Fibroblast of skin of scalp (primary cell): Measurements from ENCODE around the gene POLE.
"Not testable (repeated sequence)": the region's sequence is repeated elsewhere in the genome, so short reads cannot be mapped to it uniquely, and the experiment has no call there.

ENCODE experiments used
- DNase-seq: peaks from one replicate; pipeline ENCODE4 v3.0.0-alpha.2; 2013

Gene POLE

GRCh38 chr12:132611620-132612019 lies 75.5 kb downstream of the POLE start:
- DNase-seq = no peak

GRCh38 chr12:132610866-132611602 lies 76.1 kb downstream of the POLE start:
- no peak for DNase-seq

- DNase-seq = peak; percentile 76
Measured at GRCh38 chr12:132610051-132610759, 76.9 kb downstream of the POLE start, which contains the start of gene LRCOL1. Gene LRCOL1 (minus strand): TSS chr12:132610582. CDS start chr12:132606251, 4,331 bp downstream.

DNA sequence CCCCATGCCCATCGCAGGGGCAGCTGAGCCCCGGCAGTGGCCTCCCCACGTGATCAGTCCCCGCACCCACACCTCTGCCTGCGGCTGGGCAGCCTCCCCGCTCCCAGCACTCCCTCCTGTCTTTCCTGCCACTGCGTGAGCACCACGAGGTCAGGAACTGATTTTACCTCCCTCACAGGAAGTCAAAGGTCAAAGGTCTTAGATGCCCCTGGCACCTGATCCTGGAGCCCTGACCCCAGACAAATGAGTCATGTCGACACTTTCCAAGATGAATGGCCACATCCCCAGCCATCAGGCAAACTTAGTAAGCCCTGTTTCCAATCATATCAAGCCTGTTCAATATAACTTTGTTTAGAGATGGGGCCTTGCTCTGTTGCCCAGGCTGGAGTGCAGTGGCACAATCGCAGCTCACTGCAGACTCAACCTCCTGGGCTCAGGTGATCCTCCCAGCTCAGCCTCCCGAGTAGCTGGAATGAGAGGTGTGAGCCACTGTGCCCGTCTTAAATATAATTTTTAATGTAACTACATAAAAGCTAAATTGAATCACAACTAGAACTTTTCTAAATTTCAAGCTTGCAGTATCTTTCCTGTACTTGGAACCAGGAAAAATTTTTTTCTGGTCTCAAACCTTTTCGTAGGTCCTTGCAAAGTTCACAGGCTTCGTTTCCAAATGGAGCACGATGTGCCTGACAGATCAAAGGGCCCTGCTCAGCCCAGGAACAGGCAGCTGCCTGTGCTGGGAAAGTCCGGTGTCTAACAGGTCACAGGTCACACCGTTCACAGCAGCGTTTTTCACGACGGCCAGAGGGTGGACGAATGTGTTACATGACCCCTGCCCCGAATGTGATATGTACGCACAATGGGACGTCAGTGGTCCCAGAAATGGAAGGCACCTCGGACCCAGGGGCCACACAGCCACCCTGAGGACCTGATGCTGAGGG lies 78.6 kb downstream of the POLE start:
- DNase-seq = no peak

DNA sequence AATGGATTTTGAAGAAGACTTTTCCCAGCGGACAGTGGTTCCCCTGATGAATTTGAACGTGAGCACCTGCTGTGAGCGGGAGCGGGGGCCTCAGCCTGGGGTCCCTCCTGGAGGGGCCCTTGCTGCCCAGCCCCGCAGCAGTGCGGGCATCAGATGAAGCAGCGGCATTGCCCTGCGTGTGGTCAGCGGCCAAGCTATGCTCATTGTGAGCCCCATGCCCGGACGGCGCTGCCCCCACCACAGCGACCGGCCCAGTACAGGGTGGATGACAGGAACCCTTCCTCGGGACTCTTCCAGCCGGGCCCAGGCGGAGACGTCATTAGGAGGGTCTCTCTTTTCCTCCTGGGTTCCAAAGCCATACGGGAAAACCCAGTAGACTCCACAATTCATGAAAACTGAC lies 80.2 kb downstream of the POLE start:
- no peak for DNase-seq

DNA sequence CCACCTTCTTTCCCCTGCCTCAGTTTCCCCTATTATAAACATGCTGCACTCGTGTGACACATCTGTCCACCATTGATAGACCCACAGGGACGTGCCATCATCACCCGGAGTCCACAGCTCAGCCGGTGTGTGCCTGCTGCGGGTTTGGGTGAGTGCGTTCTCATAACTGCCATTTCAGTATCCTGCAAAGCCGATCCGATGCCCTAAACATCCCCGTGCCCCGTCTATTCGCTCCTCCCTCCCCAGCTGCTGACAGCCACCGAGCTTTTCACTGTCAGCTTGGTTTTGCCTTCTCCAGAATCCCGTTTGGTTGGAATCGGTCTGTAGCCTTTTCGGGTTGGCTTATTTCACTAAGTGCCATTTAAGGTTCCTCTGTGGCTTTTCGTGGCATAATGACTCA lies 80.7 kb downstream of the POLE start:
- no peak for DNase-seq

DNA sequence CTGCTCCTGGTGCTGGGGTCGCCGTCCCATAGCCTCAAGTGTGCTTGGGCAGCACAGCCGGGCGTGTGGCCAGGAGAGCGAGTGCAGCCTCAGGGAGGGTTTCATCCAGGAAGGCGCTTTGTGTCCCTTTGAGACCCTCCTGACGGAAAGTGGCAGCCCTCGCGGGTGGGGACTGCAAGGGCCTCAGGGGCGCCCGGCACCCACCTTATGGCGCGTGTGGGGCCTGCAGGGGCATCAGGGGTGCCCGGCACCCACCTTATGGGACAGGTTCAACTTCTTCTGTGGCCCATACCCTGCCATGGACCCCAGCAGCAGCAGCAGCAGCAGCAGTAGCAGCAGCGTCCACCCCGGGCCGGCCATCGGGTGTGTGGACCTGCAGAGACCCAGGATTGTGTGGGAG lies 81.2 kb downstream of the POLE start:
- no peak for DNase-seq

GRCh38 chr12:132604668-132605441 lies 82.3 kb downstream of the POLE start:
- DNase-seq = no peak

DNA sequence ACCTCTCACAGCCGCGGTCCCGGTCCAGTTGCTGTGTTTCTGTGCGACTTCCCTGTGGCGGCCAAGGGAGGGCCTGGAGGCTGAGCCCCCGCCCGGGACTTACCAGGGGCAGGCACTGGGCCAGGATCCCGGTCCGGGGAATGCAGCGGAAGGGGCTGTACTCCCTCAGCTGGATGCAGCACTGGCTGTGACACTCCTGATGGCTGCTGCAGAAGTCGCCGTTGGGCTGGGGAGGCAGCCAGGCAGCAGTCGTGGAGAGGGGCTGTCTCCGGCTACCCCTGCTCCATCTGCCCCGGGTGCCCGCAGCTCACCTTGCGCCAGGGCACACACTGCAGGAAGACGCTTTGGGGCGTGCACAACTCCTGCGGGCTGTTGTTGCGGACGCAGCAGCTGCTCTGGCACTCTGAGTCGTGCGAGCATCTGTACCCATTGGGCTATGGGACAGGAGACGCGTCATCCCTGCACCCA lies 83.0 kb downstream of the POLE start:
- no peak for DNase-seq

GRCh38 chr12:132603240-132604150 lies 83.6 kb downstream of the POLE start:
- no peak for DNase-seq

DNA sequence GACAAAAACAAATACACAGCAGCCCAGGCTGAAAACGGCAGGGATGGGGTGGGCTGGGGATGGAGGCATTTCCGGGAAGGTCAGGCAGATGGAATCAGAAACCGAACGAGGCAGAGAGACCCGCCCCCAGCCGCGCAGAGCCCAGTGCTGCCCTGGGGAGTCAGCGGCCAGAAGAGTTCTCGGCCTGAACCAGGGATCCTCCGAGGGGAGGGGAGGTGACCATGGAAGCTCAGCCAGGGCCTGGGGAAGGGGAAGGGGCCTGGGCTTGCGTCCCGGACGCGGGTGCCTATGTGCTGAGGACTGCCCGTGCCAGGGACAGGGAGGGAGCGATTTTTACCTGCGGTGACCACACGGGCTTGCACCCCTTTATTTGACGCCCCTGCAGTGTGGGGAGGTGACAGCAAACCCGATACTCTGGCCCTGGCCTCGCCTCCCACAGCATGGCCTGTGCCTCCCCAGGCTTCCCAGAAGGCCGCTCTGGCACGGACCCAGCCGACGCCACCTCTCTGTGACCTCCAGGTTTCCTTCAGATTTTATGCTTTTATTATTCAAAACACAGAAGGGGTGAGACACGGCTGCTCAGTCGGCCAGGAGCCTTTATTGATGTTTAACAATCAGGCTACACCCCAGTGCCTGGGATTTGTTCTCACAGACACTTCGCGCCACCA lies 84.4 kb downstream of the POLE start:
- DNase-seq = no peak

GRCh38 chr12:132601171-132601883 lies 85.8 kb downstream of the POLE start:
- no peak for DNase-seq

DNA sequence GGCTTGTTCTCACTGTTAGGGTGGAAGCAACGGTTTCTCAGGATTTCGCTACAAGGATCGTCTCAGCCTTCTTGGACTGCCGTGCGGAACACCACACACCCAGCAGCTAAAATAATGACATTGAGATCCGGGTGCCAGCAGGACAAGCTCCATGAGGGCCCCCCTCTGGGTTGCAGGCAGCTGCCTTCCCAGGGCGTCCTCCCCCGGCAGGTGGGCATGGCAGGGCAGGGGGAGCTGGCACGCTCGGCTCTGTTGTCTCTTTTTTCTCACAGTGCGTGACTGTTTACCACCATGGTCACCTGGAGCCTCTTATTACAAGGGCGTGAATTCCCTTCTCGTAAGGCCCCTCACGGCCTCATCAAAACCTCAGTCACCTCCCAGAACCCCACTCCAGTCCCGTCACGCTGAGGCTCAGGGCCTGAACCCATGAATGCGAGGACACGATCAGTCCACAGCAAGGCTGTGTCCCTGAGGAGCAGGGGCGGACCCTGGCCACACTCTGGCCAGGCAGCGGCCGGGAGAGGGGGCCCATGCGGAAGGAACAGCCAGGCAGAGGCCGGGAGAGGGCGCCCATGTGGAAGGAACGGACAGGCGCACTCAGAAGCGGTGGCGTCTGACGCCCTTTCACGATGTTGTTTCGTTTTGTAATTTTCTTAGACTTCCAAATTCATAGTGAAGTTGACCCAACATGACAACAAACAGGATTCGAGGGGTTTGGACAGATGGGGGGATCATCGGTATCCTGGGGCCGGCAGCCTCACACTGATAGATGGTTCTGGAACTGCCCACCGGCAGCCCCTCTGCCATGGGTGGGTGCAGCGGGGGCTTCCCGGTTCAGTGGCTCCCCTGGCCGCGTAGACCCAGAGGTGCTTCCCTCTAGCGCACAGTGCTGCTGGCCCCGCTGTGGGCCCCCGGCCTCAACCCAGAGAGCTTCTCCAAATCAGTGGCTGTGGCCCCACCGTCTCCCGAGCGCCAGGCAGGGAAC lies 86.8 kb downstream of the POLE start:
- DNase-seq = peak; percentile 62

DNA sequence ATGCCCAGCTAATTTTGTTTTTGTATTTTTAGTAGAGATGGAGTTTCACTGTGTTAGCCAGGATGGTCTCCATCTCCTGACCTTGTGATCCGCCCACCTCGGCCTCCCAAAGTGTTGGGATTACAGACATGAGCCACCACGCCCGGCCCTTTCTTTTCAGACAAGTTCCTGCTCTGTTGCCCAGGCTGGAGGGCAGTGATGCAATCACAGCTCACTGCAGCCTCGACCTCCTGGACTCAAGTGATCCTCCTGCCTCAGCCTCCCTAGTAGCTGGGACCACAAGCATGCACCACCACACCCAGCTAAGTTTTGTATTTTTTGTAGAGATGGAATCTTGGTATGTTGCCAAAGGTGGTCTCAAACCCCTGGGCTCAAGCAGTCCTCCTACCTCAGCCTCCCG lies 87.6 kb downstream of the POLE start:
- not testable (repeated sequence) for DNase-seq

DNA sequence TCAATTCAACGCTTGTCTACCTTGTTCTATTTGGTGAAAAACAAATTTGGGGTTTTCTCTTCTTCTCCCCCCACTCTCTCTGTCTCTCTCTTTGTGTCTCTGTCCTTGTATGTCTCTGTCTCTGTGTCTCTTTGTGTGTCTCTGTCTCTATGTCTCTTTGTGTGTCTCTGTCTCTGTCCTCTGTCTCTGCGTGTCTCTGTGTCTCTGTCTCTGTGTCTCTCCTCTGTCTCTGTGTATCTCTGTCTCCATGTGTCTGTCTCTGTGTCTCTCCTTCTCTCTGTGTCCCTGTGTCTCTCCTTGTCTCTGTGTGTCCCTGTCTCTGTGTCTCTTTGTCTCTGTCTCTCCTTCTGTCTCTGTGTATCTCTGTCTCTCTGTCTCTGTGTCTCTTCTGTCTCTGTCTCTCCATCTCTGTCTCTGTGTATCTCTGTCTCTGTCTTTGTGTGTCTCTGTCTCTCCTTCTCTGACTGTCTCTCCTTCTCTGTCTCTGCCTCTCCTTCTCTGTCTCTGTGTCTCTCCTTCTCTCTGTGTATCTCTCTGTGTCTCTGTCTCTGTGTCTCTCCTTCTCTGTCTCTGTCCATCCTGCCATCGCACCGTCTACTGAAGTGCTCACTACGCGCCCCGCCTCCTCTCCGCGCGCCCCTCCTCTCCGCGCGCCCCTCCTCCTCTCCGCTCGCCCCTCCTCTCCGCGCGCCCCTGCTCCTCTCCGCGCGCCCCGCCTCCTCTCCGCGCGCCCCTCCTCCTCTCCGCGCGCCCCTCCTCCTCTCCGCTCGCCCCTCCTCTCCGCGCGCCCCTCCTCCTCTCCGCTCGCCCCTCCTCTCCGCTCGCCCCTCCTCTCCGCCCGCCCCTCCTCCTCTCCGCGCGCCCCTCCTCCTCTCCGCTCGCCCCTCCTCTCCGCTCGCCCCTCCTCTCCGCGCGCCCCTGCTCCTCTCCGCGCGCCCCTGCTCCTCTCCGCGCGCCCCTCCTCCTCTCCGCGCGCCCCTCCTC lies 89.5 kb downstream of the POLE start:
- DNase-seq = peak; percentile 68

- peak; percentile 74 for DNase-seq
Measured at GRCh38 chr12:132596016-132596415, 91.1 kb downstream of the POLE start.

DNA sequence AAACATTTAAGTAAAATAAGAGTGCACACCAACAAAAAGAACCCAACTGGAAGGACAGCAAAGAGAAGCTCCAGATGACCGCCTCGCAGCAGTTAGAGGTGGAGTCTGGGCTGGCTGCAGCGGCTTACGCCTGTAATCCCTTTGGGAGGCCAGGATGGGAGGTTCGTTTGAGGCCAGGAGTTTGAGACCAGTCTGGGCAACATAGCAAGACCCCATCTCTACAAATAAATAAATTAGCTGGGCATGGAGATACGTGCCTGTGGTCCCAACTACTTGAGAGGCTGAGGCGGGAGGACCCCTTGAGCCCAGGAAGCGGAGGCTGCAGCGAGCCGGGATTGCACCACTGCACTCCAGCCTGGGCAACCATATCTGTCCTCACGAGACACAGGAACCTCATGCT lies 92.0 kb downstream of the POLE start:
- DNase-seq = no peak
